Activated naive CD4-positive, alpha-beta T cell (primary cell): ENCODE data around the gene ISYNA1.

Experiments used
- DNase-seq, 4 experiments: peaks; one replicate each; lab custom pipeline; 2025; lab: John Stamatoyannopoulos, UW

ISYNA1 gene

DNA sequence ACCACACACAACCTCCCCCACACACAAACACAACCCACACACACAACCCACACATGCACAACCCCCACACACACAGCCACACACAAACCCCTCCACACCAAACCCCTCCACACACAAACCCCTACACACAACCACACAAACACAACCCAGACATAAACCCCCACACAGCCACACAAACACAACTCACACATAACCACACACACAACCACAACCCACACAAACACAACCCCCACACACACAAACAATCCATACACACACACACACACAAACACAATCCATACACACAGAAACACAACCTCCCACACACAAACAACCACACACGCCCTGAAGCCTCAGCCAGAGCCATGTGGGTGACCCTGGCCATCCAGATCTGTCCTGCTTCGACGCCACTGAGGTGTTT is 30.0 kb upstream of the ISYNA1 start:
- no peak for DNase-seq

DNA sequence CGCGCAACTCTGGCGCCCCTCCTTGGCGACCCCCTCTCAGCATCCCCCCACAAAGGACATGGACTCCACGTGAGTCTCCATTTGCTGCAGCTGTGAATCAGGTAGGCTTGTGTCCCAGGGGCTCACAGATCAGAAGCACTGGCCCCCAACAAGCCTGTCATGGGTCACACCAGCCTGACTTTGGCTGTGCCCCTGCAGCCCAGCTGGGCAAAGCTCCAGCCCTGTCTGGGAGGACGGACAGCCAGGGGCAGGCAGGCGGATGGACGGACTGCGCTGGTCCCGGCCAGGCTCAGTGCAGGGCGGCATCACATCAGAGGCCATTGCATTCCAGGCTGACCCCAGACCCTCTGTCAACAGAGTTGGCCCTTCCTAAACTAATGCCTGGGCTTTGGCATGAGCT is 28.4 kb upstream of the ISYNA1 start:
- DNase-seq = no peak

DNA sequence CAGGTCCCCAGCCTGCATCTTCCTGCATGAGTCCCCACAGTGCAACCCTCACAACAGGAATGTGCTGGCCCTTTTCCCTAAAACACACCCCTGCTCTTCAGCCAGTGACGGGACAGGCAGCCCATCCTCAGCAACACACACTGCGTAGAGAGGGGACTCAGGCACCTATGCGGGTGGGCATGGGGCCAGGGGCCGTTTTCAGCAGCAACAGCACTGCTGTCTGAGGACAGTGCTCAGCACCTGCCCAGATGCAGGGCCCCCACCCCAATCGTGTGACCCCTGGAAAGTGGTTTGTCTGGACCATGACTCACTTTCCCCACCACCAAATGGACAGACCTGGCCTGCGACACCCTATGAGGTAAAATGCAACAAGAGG is 28.0 kb upstream of the ISYNA1 start:
- DNase-seq = no peak

DNA sequence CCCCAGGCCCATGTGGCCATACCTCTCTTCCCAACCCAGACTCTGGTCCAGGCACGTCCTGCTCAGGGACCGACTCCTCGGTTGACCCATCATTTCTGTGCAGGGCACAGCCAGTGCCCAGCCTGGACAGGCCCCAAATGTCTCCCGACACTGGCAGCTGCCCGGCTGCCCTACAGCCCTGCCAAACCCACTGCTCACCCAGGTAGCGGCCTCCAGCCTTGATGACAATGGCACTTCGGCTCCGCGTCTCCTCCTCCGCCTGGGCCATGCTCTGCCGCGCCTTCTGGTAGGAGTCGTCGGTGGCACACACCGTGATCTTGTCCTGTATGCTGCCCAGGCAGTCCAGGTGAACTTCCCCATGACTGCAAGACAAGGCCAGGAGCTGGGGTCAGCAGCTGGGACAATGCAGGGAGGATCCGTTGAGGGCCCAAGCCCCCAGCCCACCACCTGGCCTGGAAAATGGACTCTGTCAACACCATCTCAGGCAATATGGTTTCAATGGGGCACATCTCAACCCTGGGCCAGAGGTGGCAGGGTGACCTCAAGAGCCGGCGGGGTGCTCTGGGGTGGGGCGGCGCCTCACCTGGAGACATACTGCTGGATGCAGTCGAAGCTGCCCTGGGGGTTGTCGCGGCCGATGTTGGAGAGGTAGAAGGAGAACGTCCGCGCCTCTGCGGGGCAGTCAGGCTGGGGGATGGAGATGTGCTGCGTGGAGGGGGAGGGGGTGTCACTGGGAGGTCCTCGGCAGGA is 27.5 kb upstream of the ISYNA1 start:
- DNase-seq = no peak

DNA sequence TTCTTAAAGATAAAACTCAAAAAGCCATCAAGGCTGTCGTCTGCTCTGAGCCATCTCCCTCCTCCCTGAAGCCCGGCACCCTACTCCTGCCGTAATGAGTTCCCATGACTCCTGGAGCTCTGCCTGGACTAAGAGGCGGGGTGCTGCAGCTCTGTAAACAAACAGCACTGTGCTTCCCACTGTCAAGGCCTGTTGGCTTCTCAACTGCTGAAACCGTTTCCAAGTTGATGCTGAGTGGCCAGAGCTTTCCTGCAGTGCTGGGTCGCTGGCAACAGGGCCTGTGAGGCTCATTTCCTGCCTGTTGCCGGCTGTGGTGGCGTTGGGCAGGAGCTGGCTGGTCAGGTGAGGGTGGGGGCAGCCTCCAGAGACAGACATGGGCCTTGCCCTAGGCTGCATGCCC is 26.7 kb upstream of the ISYNA1 start:
- DNase-seq = no peak

DNA sequence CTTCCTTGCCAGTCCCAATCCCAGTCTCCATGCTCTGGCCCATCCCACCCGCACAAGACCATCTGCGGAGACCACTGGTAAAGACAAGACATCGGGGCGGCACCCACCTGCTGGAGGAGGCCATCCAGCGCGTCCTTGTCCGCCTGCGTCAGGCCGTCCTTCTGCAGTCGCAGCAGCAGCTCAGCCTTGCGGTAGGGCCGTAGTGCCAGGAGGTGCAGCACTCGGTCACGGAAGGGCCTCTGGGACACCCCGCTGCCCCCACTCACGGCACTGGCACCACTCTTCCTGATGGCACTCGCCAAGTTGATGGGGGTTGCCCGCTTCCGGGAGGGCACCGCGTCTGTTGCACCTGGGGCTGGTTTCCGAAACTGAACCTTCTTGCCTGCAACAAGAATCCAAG is 23.5 kb upstream of the ISYNA1 start:
- no peak for DNase-seq

DNA sequence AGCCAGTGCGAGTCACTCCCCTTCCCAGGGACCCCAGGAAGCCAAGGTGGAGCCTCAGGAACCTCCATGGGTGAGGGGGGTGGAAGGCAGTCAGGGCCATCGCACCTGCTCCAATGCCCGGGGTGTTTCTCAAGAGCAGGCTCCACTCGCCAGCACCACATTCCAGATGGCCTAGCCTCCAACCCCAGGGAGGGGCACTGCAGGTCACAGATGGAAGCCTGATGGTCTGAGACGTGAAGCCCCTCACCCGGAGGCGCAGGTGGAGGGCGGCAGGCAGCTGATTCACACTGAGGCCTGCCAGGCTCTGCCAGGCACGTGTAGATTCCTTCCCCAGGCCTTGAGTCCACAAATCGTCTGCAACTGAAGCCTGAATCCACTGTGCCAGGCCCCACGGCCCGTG is 23.0 kb upstream of the ISYNA1 start:
- no peak for DNase-seq

DNA sequence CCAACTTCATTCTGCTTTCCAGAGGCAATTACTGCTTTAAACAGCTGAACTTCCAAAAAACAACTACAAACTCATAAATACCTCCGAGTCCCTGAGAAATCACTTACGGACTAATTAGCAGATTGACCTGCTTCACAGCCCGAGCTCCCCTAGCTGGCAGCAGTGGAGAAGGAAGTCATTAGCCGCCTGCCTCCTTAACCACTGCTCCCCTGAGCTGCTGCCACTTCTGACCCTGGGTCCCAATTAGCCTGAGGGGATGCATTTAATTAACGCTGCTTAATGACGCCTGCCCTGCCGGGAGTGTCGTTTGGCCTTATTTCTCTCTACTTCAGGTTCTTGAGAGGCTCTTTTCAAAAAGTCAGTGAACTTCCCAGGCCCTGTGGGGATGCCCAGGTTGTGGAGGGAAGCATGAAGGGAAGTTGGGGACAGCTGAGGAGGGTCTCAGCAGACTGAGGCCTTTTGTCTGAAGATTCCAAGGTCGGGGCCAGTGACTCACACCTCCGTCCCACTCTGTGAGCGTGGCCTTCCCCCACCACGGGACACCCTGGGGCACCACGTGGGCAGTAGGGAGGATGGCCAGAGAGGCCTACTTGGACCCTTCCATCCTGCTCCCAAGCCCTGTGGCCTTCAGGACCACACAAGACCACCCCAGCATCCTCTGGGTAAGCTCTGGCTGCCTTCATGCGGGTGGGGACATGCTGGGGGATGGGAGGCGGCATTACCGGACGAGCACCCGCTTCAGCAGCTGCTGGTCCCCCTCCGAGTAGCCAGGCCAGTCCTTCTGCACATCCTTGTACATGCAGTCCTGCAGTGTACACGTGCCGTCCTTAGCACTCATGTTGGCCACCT is 19.8 kb upstream of the ISYNA1 start:
- DNase-seq = no peak

DNA sequence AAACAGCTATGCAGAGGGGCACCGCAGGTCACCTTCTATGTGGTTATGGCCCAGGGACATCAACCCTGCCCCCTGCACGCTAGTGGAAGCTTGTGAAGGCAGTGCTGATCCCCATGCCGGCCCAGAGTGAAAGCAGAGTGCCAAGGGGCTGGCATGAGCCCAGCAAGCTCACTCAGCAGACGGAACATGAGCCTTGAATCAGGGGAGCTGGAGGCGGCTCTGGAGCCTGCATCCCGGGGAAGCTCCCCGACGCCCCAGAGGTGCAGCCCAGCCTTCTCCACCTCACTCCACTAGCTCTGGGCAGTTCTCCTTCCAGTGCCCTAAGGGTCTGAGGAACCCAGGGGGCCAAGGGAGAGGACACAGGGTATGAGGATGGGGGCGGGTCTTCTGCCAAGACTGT is 19.0 kb upstream of the ISYNA1 start:
- no peak for DNase-seq

DNA sequence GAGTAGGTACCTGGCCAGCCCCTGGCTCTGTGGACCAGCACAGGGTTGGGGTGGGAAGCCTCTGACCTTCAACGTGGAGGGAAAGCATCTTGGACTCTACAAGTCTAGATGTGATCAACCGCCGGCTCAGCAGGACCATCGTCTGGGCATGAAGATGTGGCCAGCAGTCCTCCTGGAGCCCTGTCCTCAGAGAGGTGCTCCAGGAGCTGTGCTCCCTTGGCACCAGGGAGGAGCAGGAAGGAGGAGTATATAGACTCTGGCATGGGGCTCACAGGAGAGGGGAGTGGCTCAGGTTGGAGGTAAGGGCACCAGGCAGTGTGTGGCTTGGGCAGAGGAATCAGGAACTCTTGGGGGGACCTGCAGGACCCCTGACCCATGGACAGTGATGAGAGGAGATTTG is 18.3 kb upstream of the ISYNA1 start:
- no peak for DNase-seq

DNA sequence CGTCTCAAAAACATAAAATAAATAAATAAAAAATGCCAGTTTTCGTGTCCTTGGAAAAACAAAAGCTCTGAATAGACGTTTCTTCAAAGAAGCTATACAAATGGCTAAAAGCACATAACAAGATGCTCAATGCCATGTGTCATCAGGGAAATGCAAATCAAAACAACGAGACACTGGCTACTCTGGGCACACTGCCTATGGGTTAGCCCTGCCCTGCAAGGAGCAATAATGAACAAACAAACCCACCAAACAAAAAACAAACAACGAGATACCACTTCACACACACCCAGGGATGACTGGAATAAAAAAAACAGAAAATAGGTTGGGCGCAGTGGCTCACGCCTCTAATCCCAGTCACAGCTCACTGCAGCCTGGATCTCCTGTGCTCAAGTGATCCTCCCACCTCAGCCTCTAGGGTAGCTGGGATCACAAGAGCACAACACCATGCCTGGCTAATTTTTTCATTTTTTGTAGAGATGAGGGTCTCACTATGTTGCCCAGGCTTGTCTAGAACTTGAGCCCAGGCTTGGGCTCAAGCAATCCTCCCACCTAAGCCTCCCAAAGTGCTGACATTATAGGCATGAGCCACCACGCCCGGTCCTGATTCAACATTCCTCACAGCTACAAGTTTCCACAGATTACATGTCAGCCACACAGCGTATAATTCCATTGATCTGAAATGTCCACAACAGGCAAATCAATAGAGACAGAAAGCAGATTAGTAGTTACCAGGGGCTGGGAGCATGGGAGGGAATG is 15.5 kb upstream of the ISYNA1 start:
- no peak for DNase-seq

DNA sequence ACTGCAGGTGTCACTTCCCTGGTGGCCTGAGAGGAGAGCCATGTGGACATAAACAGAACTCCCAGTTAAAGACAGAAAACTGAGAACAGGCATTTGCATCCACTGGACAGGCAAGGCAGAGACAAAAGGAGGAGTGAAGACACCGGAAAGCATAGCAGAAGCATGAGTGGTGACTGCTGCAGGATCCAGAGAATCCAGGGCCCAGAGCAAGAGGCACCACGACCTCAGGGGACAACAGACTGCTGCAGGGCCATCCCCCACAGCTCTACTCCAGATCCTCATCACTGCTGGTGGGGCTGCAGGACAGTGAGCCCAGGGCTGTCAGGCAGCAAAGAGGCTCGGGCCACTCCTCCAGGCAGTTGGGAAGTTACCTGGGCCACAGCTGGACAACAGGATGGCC is 14.5 kb upstream of the ISYNA1 start:
- DNase-seq = no peak

DNA sequence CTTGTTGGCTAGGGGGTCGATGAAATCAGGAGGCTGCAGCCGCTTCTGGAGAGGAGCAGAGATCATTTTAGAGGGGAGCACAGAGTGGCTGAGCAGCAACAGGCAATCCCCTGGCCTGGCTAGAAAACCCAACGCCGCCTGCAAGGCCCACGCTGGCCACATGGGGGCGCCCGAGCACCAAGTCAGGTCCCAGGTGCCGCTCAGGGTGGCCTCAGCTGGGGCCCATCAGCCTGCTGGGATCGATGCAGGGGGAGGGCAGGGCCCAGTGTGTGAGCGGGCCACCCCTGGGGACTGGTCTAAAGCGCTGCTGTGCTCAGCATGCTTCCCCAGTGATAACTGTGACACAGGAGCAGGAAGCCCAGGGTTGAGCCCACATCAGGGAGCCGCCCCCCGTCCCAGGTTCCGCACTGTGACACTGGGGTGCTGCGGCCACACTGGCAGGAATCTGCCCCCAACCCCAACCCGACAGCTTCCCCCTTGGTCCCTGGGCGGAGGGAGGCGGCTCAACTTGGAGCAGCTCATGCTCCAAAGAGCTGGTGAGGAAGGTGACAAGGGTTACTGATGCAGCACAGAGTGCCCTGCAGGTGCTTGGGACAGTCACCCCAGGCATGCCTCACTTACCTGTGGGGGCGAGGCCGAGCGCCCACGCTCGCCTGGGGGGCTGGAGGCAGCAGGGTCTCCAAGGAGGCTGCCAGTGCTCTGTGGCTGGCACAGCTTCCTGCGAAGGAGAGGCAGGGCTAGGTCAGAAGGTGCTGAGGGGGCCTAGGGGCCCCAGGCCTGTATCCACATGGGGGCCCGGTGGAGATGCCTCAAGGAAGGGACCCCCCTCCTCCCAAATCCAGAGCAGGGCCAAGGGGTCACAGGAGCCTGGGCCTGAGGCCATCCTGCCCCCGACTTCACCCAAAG is 13.3 kb upstream of the ISYNA1 start:
- peak; percentile 86 to 92 (median 87) for DNase-seq

DNA sequence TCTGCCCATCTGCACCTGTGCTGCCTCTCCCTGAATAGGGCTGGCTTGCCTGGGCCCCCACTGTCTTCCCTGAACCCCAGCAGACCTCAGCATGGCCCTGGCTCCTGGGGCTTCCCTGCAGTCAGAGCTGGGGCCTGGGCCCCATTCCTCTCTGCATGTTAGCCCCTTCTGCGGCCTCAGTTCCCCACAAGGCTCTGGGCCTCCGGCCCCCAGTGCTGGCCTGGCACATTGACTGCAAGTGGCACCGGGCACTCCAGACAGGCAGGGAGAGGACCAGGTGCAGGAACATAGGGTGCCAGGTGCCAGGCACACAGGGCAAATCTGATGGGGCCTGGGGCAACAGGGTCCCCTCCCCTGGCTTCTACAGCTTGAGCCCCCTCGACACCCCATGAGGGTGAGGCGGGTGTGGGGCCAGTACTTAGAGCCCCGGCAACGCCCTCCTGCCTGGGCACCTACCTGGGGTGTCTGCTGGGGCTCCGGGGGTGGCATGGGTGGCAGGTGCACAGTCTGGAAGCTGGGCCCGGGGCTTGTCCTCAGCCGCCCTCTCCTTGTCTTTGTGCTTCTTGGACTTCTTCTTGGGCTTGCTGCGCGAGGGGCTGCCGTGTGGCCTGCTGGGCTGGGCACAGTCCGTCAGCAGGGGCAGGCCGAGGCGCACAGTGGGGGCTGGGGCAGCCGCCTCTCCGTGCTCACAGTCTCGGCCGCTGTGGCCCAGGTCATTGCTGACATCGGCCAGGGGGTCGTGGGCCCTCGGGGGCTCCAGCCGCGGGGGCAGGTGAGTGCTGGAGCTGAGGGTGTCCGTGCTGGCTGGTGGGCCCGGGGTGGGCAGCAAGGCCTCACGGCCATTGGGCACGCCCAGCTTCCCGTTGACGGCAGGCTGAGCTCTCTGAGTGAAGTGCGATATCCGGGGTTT is 12.3 kb upstream of the ISYNA1 start:
- DNase-seq = no peak

DNA sequence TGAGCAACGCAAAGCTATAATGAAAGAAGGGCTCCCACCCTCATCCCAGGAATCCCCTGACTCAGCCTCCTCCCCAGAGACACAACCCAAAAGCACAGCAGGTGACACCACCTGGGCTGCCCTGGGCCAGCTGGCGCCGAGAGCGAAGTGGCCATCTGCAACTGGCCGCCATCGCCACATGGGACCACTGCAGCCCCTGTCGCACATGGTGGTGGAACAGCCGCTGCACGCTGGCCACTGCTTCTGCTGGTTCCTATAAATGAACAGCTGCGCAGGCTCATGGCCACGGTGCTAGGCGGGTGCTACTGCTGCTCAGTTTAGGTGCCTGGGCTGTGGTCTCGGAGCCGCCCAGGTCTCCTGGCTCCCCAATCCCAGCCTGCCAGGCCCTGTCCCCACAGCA is 11.6 kb upstream of the ISYNA1 start:
- no peak for DNase-seq

DNA sequence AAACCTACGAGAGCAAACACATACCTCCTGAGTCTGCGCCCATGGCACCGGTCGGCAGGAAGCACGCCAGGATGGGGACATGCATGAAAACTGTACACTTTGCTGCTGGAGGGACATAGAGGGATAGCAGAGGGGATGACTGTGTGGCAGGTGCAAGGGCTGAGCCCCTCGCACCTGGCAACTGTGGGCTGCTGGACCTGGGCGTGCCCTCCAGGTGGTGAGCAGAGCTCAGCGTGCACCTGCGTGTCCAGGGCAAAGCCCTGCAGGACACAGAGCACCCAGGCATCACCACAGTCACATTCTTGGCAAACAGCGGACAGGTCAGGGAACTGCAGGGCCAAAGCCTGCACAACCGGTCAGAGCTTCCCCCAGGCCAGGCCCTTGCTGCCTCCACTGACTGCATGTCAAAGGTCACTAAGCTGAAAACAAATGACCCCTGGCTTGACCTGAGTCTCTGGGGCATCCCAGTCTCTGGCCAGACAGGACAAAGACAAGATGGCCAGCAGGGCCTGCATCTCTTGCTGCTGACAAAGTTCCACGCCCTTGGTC is 9.0 kb upstream of the ISYNA1 start:
- DNase-seq = no peak

DNA sequence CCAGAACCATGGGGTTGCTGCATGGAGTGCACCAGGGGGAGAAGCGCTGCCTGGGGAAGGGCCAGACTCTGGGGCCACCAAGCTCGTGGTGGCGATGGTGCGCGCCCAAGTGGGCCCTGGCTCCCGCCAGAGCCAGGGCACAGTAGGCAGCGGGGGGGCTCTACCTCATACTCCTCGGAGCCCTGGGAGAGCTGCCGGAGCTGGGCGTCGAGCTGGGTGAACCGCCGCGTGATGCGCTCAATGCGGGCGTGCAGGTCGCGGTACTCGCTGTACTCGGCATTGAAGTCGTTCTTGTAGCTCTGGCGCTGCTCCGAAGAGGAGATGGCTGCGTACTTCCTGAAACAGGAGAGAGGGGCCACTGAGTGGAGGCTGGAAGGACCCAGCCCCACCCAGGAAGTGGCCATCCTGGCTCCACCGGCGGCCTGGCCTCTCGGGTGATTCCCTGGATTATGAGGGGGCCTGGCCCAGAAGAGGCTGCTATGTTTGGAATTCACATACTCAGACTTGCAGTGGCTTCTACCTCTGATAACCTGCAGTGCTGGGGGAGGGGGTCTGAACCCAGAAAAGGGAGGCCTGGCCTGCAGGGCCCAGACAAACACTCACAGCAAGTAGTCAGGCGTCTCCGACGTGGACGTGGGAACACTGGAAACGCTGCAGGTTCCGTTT is 8.3 kb upstream of the ISYNA1 start:
- DNase-seq = no peak

DNA sequence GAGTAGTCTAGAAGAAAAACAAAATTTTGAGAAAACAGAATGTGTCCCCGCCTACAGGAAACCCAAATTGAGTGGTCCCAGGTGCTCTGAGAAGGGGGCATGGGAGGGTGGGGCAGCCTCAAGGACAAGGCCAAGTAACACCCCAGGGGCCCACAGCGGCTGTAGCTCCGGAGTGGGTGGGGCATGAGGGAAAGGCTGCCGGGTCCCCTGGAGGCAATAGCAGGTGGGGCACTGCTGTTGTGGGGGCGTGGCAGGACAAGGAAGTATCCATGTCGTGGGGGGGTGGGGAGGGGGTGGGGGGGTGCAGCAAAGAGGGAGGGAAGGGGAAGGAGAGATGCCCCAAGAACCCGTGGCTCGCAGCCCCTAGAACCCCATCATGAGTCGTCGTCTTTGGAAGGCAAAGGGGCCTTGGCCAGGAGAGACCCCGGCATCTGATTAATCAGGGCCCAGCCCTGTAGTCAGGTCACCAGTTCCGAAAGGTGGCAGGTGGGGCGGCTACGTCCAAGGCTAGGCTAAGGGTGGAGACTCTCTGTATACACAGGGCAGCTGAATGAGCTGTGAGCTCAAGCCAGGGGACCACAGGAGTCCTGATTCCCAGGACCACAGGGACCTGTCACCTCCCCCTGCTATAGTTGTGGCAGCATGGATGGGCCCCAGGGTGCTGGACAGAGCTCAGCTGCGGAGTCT is 7.5 kb upstream of the ISYNA1 start:
- DNase-seq = no peak

DNA sequence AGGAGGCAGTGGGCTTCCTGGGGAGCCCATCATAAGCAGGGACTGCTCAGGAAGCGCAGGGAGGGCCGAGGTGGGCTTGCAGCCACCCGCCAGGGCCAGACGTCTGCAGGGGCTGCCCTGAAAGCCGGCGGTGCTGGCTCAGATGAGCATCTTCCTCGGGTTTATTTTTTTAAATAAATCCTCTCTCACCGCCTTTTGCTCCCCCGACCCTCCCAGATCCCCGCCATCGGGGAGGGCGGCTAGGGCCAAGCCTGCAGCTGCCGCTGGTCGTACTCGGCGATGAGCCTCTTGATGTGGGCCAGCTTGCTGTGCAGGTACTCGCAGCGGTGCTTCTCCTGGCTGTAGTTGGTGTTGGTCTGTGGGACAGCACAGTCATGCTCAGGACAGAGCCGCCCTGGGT is 6.6 kb upstream of the ISYNA1 start:
- DNase-seq = no peak
